HG03432 (cell line): ENCODE results near the gene ZFP36L1.

Source experiments
- ATAC-seq: cut with Tn5 transposase; IDR thresholded peaks from one replicate; pipeline ENCODE4 v1.9.1; 2021; ENCODE audit warnings: mild to moderate bottlenecking, moderate library complexity; ENCODE audit not compliant: unreplicated experiment

ZFP36L1 gene

DNA sequence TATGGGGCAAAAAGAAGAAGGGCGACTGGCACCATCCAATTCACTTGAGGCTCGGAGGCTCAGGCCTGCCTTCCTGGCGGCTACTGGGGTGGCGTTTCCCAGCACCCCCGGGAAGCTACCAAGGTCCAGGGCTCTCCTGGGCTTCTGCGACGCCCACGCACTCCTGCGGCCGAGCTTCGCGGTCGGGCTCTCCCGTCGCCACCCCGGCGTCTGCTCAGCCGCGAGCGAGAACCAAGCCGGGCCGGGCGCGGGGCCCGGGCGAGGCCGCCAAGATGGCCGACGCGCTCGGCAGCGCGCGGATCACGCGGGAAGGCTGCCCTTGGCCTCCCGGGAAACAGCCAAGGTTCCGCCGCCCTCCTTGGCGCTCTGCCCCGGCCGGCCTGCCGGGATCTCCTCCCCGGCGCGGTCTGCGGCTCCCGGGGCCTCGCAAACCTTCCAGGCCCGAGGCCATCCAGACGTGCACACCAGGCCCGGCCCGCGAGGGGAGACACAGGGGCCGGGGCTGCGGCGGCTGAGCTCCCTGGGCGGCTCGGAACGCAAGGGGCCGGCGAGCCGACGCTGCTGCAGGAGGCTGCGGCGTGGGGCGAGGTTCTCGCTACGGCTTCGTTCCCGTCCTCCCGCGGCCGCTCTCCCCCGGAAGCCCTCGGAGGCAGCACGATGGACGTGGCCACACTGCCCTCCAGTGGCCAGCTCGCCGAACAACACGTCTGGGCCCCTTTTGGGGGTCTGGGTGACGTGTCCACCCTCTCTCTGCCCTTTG, 23.5 kb upstream of the ZFP36L1 start:
- peak; percentile 46 for ATAC-seq

DNA sequence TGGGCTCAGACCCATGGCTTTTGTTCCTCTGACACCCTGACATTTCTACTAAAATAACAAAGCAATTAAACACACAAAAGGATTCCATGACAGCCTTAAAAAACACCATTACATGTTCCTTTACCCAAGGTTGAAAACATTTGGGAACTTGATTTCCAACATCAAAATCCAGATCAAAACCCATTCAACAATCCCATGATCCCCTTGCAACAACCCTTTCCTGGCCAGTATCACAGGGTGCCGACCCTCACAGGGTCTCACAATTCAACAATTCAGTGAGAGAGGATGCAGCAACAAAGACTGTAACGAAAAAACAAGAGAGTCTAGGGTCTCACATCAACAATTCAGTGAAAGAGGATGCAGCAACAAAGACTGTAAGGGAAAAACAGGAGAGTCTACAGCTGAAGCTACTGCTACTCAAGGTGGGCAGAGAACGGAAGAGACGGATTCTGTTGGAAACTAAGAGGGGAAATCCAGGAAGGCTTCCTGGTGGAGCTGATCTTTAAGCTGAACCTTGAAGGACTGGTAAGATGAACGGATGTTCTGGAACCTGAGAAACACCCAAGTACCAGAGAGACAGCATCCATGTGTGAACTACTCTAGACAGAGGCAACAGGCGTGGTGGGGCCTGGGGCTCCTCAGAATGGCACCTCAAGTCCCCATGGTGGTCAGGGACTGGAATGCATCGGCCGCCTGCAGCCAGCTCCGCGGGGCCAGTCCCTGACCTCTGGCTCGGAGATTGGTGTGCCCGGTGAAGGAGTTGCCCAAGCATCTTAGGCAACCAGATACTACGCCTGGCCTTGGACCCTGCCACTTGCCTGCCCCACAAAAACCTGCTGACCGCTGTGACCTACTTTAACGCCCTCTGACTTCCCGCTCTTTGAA, 22.7 kb upstream of the ZFP36L1 start:
- no peak for ATAC-seq

DNA sequence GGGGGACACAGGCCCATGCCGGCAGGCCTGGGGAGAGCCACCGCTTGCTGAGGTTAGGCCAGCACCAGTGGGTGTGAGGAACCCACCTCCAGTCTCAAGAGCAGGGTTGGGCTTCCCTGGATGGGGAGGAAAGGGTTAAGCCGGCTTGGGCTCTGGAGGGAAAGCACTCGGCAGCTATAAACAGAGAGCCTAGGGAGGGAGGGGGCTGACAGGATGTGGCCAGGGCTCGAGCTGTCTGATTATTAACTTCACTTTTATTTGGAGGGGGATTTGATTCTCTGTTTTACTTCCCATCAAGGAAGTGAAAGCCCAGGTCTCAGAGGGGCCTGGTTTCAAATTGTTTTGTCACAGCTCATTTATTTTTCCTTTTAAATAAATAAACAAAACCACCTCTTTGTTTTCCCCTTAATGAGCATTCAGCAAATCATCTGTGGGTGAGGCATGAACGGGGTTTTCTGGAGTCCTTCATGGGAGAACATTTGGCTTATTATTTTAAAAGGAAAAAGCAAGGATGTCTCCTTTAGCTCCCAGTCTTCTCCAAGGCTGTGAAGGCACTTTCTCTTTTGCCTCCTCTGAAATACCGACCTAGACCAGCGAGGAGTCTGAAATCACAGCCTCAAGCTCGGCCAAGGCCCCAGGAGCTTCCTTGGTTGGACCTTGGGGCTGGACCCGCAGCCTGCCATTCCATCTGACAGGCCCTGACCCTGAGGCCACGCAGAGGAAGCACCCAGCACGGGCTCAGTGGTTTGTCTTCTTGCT, 21.9 kb upstream of the ZFP36L1 start:
- ATAC-seq, result peak; percentile 45

DNA sequence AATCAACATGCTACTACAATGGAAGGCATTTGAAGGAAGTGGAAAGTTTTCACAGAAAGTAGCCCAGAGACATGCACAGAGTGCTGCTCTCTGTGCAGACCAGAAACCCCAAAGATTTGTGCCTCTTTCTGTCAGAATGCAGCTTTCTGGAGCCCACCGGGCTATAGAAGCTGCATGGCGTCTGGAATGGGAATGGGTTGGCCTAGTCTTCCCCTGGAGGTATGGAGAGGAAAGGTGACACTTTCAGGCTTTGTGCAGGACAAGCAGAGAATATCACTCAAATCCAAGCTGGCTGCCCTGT, 21.3 kb upstream of the ZFP36L1 start:
- ATAC-seq, result no peak

DNA sequence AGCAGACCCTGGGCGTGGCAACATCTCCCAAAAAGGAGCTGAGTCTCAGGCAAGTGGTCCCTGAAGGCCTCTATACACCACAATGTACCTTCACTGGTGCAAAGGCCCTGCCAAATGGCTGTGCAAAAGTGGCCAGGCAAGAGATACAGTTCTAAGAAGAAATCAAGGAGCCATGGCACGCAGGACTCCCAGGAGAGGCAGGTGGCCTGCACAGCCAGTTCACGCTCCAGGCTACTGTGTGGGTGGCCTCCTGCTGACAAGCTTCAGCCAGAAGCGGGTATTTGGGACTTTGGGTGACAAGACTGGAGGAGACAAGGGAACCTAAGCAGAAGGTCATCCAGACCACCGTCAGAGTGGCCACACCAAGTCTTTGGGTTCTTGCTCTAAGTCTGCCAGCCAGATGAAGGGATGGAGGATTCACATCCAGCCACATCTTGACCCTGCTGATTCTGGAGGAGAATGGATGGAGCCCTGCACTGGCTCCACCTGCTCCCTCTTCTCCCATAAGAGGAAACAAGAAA, 20.5 kb upstream of the ZFP36L1 start:
- no peak for ATAC-seq

DNA sequence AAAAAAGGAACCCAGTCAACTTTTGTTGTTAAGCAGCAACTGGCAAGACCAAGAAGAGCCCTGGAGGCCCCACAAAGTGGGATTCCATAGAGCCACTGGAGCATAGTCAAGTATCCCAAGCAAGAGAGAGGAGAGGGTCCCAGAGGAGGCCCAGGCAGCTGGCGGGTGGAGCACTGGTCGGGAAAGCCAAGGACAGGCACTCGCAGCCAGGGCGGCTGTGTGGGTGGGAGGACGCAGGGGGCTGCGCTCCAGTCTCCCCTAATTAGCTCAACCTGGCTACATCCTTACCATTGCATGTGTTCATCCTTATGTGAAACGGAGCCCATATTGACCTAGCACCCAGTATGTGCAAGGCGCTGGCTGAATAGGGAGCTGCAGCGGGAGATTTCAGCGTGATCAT, 18.3 kb upstream of the ZFP36L1 start:
- ATAC-seq, result no peak

DNA sequence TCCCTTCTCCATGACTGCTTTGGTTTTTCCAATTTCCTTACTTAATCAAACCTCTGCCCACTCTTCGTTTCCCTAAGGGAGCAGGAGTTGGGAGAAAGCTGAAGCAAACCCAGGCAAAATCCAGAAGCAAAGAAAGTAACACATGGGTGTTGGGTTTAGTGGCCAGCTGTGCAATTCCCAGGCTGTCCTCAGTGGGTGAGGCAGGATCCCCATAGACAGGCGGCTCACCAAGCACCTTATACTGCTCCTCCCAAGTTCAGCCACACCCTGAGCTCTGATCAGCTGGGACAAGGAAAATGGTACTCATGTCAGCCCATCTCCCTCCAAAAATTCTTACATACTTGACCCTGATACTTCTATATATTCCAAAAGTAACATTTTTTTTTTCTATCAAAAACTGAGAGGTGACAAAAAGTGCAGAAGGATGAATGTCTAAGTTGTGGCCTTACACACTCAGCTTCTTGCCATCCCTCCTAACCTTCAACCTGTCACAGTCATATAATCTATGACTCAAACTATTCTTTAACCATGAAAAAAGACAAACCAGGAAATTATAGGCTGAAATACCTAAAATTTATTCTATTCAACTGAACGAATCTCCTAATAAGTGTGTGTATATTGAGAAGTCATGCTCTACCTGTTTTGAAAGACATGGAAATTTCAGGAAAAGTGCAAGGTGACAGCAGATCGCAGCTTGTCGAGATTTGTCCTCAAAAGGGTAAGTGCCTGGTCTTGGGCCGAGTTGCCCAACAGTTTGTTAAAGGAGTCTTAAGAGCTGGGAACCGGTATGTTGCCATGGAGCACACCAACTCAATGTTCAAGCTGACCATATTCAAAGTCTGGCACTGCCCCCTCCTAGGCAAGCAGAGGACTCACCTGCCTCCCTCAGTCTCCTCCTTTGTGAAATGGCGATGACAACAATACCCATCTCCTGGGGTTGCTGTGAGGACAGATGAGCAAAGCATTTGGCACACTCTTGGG, 17.6 kb upstream of the ZFP36L1 start:
- ATAC-seq, result no peak

DNA sequence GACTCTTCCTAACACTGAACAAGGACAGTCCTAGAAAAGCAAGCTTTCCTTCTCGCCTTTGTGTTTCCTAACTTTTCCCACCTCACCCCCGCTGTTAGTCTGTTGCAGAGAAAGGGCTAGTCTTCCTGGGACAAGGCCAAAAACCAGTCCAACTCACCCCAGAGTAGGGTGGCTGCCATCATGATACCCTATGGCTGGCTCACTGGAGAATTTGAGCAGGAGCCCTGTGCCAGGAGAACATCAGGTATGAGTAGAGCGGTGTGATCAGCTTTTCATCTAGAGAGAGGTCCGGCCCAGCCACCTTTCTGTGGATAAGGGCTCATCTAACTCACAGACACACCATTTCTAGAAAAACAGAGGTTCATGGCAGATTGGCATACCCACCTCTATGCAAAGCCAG, 16.7 kb upstream of the ZFP36L1 start:
- no peak for ATAC-seq

DNA sequence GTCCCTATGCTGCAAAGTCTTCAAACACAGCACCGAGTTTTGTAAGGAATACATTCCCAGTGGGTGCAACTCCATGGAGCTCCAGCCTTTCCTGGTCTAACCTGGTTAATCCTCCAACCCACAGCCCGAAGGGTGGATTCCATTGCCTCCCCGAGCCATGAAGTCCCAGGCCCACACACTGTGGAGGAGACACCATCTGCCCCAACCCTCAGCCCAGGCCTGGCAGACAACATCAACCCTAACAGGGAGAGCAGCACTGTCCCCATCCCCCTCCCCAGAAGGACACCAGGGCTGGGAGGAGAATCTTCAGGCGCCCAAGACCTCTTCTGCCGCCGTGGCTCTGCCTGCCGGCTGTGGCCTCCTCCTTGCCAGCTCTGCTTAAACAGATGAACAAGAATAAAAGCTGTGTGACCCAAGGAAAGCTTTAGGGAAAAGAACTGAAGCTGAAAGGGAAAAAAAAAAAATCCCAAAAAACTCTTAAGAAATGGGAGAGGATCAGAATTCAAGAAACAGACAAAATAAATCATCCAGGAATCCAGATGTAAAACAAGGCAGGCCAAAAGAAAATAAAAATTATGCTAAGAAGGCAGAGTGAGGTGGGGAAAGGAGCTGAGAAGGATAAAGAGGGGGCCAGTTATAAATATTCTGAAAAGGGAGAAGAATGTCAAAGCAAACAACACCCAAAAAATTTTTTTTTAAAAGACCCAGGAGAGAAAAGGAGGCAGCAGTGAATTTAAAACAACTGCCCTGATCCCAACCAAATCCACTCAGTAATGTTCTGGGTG, 16.0 kb upstream of the ZFP36L1 start:
- ATAC-seq, result no peak

DNA sequence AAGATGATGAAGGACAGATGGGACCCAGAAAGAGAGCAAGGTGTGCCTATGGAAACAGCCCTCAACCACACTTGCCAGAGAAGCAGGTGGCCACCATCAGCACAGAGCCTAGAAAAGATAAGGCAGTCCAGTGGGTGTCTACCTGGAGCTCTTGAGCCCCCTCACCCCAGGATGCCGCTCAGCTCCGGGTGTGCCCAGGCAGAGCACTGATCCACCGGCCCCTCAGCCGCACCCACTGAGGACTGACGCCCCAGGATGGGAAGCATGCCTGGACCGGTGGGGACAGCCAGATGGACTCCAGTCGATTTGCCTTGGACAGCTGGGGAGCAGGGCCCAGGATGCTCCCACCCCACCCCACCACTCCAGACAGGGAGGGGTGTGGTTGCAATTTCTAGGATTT, 15.1 kb upstream of the ZFP36L1 start:
- no peak for ATAC-seq

DNA sequence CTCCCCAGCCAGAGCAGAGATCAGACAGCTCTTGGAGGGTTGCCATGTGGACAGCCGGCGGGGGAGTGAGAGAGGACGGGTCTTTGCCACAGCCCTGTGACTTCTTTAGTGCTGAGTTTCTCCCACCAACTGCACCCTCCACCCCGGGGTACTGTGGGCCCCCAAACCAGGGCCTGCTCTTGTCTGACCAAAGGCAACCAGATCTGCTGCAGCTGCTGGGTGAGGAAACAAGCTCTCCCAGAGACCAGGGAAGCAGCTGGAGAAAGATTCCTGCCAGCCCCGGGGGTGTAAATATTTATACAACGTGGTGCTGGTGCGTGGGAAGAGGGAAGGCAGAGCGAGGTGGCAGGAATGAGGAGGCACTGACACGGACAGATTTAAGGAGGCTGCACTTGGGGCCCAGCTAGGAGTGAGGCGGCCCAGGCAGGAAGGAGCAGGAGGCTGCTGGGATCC, 14.3 kb upstream of the ZFP36L1 start:
- ATAC-seq, result no peak

DNA sequence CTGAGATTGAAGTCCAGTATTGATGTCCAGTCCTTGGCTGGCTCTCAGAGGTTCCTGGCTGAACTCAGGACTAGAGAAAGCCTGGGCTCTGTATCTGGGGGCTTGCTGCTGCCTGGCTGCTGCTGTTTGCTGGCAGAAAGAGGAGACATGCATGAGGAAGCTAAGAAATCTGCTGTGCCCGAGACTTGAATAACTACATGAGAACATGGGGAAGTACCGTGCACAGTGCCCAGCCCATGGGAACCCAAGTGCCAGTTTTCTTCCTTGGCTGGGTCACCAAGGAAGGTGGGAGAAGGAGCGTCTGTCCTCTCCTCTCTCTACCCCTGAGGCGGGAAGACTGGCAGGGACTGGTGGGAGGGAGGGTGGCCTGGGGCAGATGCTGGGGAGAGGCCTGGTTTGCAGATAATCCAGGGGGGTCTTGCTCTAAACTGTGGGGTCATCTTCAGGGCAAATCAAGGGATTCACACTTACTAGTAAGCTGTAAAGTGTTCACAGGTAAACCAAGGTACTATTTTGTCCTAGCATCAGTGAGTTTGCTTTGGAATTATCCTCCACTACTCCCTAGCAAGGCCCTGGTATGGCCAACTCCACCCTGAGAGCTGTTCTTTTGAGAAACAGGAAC, 13.8 kb upstream of the ZFP36L1 start:
- no peak for ATAC-seq

DNA sequence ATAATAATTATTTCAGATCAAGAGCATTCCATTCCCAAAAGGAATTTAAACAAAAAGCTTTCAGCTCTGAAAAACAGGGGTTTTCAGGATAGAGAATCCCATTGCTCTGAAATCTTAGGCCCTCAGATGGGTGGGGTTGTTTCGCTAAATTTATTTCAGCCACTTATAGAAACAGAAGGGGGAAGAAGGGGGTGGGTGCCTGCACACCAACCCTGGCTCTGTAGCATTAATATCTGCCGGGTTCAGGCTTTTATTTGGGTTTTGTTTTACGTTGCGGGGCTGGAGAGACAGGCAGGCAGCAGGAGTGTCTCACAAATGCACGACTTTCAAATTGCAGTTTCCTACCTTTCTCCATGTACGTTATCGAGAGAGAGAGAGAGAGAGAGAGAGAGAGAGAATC, 12.5 kb upstream of the ZFP36L1 start:
- ATAC-seq, result no peak

DNA sequence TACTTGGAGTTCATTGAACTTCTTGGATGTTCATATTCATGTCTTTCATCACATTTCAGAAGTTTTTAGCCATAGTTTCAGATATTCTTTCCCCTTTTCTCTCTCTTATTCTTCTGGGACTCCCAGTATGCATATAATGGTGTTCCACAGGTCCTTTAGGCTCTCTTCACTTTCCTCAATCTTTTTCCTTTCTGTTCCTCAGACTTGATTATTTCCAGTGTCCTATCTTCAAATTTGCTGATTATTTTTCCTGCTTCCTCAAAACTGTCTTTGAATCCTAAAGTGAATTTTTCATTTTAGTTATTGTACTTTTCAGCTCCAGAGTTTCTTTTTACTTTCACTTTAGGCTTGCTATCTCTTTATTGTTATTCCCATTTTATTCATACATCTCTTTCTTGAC, 8.8 kb upstream of the ZFP36L1 start:
- ATAC-seq, result no peak

DNA sequence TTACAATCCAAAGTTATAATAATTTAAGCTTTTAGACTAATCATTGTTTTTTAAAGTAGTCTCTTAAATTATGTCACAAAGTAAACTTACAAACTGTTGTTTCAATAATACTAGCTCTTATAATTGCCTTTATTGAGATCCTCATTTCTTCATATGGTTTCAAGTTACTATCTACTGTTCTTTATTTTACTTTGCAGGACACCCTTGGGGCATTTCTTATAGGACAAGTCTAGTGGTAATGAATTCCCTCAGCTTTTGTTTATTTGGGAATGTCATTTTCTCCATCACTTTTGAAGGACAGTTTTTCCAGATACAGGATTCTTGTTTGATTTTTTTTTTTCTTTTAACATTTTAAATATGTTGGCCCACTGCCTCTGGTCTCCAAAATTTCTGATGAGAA, 8.1 kb upstream of the ZFP36L1 start:
- ATAC-seq, result no peak

DNA sequence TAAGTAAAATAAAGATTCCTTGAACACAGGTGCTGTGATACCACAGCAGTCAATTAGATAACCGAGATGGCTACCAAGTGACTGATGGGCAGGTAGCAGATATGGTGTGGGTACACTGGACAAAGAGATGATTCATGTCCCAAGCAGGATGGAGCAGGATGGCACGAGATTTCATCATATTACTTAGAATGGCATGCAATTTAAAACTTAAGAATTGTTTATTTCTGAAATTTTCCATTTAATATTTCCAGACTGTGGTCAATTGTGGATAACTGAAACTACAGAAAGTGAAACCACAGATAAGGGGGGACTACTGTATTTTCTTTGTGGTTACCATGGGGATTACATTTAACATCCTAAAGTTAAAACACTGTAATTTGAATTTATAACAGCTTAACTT, 7.5 kb upstream of the ZFP36L1 start:
- ATAC-seq, result no peak

DNA sequence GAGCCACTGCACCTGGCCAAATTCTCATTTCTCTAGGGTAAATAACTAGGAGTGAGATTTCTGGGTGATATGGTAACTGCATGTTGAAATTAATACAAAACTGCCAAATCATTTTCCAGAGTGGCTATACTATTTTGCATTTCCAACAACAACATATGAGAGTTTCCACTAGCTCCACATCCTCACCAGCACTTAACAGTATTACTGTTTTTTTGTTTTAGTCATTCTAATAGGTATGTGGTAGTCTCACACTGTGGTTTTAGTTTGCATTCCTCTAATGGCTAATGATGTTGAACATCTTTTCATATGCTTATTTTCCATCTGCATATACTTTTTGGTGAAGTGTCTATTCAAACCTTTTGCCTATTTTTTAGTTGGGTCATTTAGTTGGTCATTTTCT, 5.8 kb upstream of the ZFP36L1 start:
- no peak for ATAC-seq

DNA sequence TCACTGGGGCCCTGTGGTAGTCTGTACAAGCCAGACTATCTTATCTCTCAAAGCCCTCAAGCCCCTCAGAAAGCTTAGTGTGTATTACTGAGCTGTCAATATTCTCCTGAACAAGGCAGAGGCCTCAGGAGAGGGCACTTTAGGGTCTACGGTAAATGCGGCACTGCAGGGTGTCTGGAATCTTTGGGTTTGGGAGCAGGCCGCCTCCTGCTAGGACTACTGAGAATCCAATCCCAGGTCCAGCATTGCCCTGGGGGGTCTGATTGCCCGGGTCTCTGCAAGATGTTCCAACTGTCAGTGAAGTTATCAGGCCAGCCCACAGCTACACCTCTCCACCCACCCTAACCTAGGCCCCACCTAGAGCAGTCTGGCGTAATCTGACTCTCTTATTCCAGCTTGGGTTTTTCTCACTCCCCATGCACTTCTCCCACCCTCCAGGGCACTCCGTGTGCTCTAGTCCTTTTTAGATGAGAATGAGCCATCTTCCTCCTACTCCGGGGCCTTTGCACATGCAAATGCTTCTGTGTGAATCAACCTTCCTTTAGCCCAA, 4.3 kb upstream of the ZFP36L1 start:
- ATAC-seq, result no peak
